H1 (cell line): ENCODE data around the gene SMIM5. TPM values are rescaled to one million over a fixed set of nuclear protein-coding genes. Genes with fewer than 3 reads are reported as not detected.

Experiments used
- BCL11A ChIP-seq, 2 experiments: IDR thresholded peaks; one replicate each; pipeline ENCODE4 v1.6.1; 2011; ENCODE audit warnings: low read depth in 2 of 2, low read length in 2 of 2, mild to moderate bottlenecking in 2 of 2
- CHD2 ChIP-seq: IDR thresholded peaks from 2 replicates; pipeline ENCODE4 v1.6.1; 2012; ENCODE audit warnings: low read length, improper control_type of control experiment
- FOSL1 ChIP-seq: IDR thresholded peaks from 2 replicates; pipeline ENCODE4 v1.6.1; 2011; ENCODE audit warnings: mild to moderate bottlenecking, low read depth, low read length, moderate library complexity; ENCODE audit not compliant: insufficient read depth
- NRF1 ChIP-seq: IDR thresholded peaks from 2 replicates; pipeline ENCODE4 v1.6.1; 2011; ENCODE audit warnings: mild to moderate bottlenecking, low read depth, low read length, improper control_type of control experiment
- SP1 ChIP-seq: IDR thresholded peaks from 2 replicates; pipeline ENCODE4 v1.6.1; 2011; ENCODE audit warnings: low read depth, low read length
- TEAD4 ChIP-seq: IDR thresholded peaks from 2 replicates; pipeline ENCODE4 v1.6.1; 2012; ENCODE audit warnings: low read depth, low read length, inconsistent platforms, mixed read lengths
- USF2 ChIP-seq: IDR thresholded peaks from 2 replicates; pipeline ENCODE4 v1.6.1; 2011; ENCODE audit warnings: low read length, improper control_type of control experiment
- polyA plus RNA-seq, 7 experiments: library from polyadenylated mRNA; depleted of rRNA in 3 of 7; stranded (reverse) in 5 of 7; unstranded in 2 of 7; fragments of >200 nt in 5 of 7; fragments of 200-250 nt in 2 of 7; gene quantifications; 1 replicate in 5 of 7; 2 replicates in 1 of 7; 4 replicates in 1 of 7; pipeline versions ENCODE4 v1.2.1 to v1.2.3, GENCODE V29; 2011 to 2013; ENCODE audit warnings: missing spikeins in 2 of 7, mixed read lengths in 2 of 7
- total RNA-seq: library from RNA; stranded (reverse); fragmentation: NEBNext Ultra II Directional; extraction: Animal tissue kit (Norgen Biotek cat#: 25700); gene quantifications from 2 replicates; pipeline ENCODE4 v1.2.1, GENCODE V29; 2021

SMIM5 gene
- total and polyA plus RNA-seq, 2 of the 8 experiments (the other 6 are each of a cell fraction or from before 2014, with no cell fraction given), result not detected

DNA sequence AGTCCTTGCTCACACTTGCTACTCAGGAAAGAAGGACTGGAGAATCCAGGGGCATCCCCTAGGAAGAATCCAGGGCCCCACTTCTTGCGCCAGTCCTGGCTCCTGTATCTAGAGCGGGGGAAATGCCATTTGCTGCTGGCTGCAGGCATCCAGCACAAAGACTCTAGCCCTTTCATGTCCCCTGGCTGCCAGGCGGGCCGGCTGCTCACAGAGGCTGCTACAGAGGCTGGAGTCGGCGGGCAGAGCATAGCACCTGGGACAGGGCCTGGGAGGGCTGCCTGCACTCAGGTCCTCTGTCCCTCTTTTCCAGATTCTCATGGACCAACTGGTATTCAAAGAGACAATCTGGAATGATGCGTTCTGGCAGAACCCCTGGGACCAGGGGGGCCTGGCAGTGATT is 13.8 kb downstream of the SMIM5 start (continued):
- TF ChIP-seq CHD2, result no peak
- no peak for TF ChIP-seq SP1
- no peak for TF ChIP-seq FOSL1
- TF ChIP-seq TEAD4, result no peak
- TF ChIP-seq USF2, result no peak
- no peak for TF ChIP-seq NRF1
- no peak for TF ChIP-seq BCL11A (IDR thresholded peaks at IDR 0.05; ENCODE audit: low read depth in 2 of 2, low read length in 2 of 2)
